GM10266 (cell line): Measurements from ENCODE around the gene JAZF1.

ENCODE experiments used
- DNase-seq: peaks from one replicate; pipeline ENCODE4 v3.0.0; 2012; ENCODE audit errors: extremely low spot score
- TF ChIP-seq, protein P1 (sequence below): IDR thresholded peaks from 2 replicates; pipeline ENCODE4 v1.5.1; 2012; ENCODE audit warnings: mild to moderate bottlenecking, low read depth; ENCODE audit not compliant: control insufficient read depth, insufficient read depth; ENCODE audit errors: missing control alignments

JAZF1 gene

GRCh38 chr7:28082071-28082470 is 98.5 kb downstream of the JAZF1 start:
- DNase-seq: no peak
- TF ChIP-seq, protein P1, sequence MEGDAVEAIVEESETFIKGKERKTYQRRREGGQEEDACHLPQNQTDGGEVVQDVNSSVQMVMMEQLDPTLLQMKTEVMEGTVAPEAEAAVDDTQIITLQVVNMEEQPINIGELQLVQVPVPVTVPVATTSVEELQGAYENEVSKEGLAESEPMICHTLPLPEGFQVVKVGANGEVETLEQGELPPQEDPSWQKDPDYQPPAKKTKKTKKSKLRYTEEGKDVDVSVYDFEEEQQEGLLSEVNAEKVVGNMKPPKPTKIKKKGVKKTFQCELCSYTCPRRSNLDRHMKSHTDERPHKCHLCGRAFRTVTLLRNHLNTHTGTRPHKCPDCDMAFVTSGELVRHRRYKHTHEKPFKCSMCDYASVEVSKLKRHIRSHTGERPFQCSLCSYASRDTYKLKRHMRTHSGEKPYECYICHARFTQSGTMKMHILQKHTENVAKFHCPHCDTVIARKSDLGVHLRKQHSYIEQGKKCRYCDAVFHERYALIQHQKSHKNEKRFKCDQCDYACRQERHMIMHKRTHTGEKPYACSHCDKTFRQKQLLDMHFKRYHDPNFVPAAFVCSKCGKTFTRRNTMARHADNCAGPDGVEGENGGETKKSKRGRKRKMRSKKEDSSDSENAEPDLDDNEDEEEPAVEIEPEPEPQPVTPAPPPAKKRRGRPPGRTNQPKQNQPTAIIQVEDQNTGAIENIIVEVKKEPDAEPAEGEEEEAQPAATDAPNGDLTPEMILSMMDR: no peak

- TF ChIP-seq, protein P1: no peak
- DNase-seq: no peak
These were observed 99.6 kb downstream of the JAZF1 start for GRCh38 chr7:28081016-28081415.

DNA sequence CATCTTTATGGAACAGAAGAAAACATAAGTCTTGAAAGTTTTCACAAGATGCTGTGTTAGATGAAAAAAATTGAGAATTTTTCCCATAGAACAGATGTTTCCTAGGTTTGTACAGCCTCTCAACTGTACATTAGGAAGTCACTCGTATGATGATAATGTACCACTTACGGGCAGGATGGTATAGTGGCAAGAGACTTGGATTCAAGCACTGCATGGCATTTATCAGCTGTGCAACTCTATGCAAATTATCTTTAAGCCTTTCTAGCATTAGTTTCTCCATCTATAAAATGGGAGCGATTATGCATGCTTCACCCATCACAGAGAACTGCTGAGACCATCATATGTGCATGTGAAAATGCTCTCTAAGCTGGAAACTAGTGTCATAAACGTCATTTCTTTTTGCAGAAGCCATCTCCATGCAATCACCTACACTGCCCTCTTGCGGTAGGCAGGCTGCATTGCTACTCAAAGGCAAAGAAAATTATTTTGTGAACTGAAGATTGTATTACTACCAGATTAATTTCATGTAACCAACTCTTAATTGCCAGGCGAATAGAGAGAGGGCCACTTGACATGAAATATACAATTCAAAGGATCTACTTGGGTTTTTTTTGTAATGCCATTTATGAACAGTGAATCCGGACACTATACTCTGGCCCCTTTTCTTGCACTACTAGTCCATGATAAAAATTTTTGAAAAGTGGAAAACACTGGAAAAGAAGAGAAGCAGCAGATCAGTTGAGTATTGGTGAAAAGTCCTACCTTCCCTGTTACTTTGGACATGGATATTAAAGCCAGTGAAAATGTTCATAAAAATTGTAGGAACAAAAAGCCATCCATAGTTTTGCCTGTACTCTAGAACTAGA is 102.3 kb downstream of the JAZF1 start:
- TF ChIP-seq, protein P1: peak; percentile 97
- peak; percentile 51 for DNase-seq

DNA sequence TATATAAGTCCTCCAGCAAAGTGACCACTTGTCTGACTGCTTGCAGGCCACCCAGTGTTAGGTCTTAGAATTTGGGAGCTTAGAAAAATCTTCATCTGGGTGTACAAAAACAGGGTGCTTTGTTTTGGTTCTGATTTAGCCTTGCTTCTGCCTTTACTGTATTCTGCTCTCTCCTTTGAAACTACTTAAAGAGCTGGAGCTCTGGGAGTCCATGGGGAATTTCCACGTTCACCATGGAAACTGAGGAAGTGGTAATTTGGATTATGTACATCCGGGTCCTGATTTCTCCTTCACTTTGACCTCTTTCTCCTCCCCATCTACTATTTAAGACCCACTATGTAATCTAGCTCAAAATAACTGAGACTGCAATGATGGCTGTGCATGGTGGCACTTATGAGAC is 103.0 kb downstream of the JAZF1 start:
- no peak for DNase-seq
- TF ChIP-seq, protein P1: no peak

- TF ChIP-seq, protein P1: no peak
- no peak for DNase-seq
These were observed 104.0 kb downstream of the JAZF1 start for GRCh38 chr7:28076423-28077200.

DNA sequence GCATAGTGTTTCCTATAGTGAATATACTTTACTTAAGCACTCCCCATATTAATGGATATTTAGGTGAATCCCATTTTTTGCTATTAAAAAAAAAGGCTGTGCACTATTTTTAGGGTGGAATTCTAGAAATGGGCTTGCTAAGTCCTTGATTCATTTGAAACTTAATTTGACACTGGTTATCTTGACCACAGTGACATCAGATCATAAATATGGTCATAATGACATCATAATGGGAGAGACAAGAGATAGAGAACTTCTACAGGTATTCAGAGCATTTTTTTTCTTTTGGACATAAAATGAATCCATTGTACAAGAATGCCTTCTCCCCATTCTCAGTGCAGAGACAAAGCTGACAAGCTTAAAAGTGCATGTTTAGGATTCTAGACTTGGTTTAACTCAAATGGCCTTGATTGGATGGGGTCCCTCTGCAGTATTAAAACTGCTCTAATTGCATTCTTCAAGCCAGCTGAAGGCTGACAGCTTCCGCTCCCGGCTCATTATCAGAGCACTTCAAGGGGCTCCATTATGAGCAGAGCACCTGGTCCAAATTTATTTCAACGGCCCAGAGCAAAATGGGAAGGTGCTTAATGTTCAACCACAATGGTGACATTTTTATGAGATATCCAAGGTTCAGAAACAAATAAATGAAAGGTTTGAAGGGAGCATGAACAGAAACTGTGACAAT is 104.8 kb downstream of the JAZF1 start:
- DNase-seq: no peak
- TF ChIP-seq, protein P1: no peak
